ENCODE results near the gene ZMYND10. TPM values are rescaled to one million over a fixed set of nuclear protein-coding genes. Genes with fewer than 3 reads are reported as not detected.

The ZMYND10 gene
- total RNA-seq, 1 experiment from 2014 or later: 1.4 TPM

- Histone ChIP-seq H3K9me3 (ENCODE audit: control insufficient read depth, low read depth, low read length) (no peaks in the 10 kb centered on the region), H4K5ac (ENCODE audit: insufficient read length, low read depth, low read length) (no peak overlapping the region), H4K8ac (replicated peaks; ENCODE audit: insufficient read length, low read depth, low read length) (no peak overlapping the region), H2BK12ac (ENCODE audit: insufficient read length, low read depth, low read length) (no peak overlapping the region), H4K20me1 (ENCODE audit: control insufficient read depth, insufficient read depth, insufficient read length) (no peaks in the 10 kb centered on the region), H3K23ac (ENCODE audit: insufficient read length, low read depth, low read length) (no peak overlapping the region), H3K4me2 (ENCODE audit: insufficient read depth, insufficient read length, low read length) (no peak overlapping the region), H2BK20ac (ENCODE audit: low read depth, low read length, poor library complexity, severe bottlenecking) (no peak overlapping the region), H3K4ac (ENCODE audit: low read depth, low read length) (no peak overlapping the region), H2AFZ (ENCODE audit: low read length) (no peak overlapping the region), H3K27me3 (ENCODE audit: insufficient read depth, low read length) (no peaks in the 10 kb centered on the region), H3K27ac (ENCODE audit: insufficient read length, low read depth, low read length) (no peak overlapping the region), H3K18ac (ENCODE audit: insufficient read length, low read depth, low read length) (no peak overlapping the region), H2BK120ac (ENCODE audit: low read depth, low read length, poor library complexity, severe bottlenecking) (no peak overlapping the region), H4K91ac (ENCODE audit: insufficient read length, low read depth, low read length) (no peak overlapping the region), H3K79me1 (ENCODE audit: insufficient read depth, low read depth, low read length, poor library complexity, severe bottlenecking) (peaks cover 6% of the 10 kb centered on the region), H2BK5ac (ENCODE audit: insufficient read length, low read length) (no peak overlapping the region), H3T11ph (ENCODE audit: low read length) (no peak overlapping the region), H3K4me1 (ENCODE audit: insufficient read depth, low read length) (peaks cover 6% of the 10 kb centered on the region; the same call in 1 of the 2 replicates), H3K14ac (ENCODE audit: insufficient read depth, low read length) (no peak overlapping the region), H3K23me2 (ENCODE audit: insufficient read length, low read depth, low read length, poor library complexity, severe bottlenecking) (peaks cover 24% of the 10 kb centered on the region), H2AK5ac (ENCODE audit: insufficient read length, low read length) (no peak overlapping the region), H3K56ac (ENCODE audit: insufficient read length, low read depth, low read length) (no peak overlapping the region), H2BK15ac (ENCODE audit: low read depth, low read length) (no peak overlapping the region), H3K9ac (ENCODE audit: extremely low read depth, insufficient read length, low read length) (no peak overlapping the region), H3K79me2 (ENCODE audit: insufficient read depth, low read length) (peaks cover 8% of the 10 kb centered on the region; the same call in 1 of the 2 replicates)
- DNase-seq: no peak
- no CpG with 5 or more reads among the region's 2 CpGs for WGBS (ENCODE audit: extremely low coverage, insufficient read length, low lambda C conversion rate)
- Mint-ChIP-seq H3K27ac (no peak overlapping the region), H3K4me1 (peaks cover 20 to 36% of the 10 kb centered on the region in 2 experiments), H3K27me3 (ENCODE audit: low read depth) (no peaks in the 10 kb centered on the region; the same call in 1 of the 2 replicates), H3K4me3 (no peak overlapping the region), H3K36me3 (ENCODE audit: insufficient read depth in 1 of 3, low read depth in 3 of 3) (peaks cover 16 to 34% (median 19%) of the 10 kb centered on the region in 3 experiments), H3K9me3 (no peaks in the 10 kb centered on the region)
- TF ChIP-seq CTCF (conservative IDR thresholded peaks at IDR 0.05): no peak
Observed at GRCh38 chr3:50325113-50325480, 20.4 kb downstream of the ZMYND10 start.
